Measurements from ENCODE around the gene RPL3. TPM values are rescaled to one million over a fixed set of nuclear protein-coding genes. Genes with fewer than 3 reads are reported as not detected.

RPL3 gene
- polyA plus RNA-seq, 1 donor from 2014 or later = 1,527 TPM

- no peak overlapping the region for H3K9ac ChIP-seq (ENCODE audit: low read length)
- H3K4me3 ChIP-seq (ENCODE audit: low read length) = no peak overlapping the region
- TF ChIP-seq EP300 (conservative IDR thresholded peaks at IDR 0.05; ENCODE audit: poor library complexity, severe bottlenecking) = no peak
- no peak for TF ChIP-seq TAF1 (IDR thresholded peaks at IDR 0.05; ENCODE audit: low read depth)
- TF ChIP-seq RAD21 (conservative IDR thresholded peaks at IDR 0.05) = no peak
- TF ChIP-seq SMC3 (conservative IDR thresholded peaks at IDR 0.05; ENCODE audit: poor library complexity) = no peak
- no peak for TF ChIP-seq MXI1 (conservative IDR thresholded peaks at IDR 0.05; ENCODE audit: poor library complexity, severe bottlenecking)
- no peaks in the 10 kb centered on the region for H3F3A ChIP-seq (ENCODE audit: insufficient read depth, low read length, poor library complexity, severe bottlenecking)
- H3K79me2 ChIP-seq (replicated peaks; ENCODE audit: insufficient read depth, low read length) = no peaks in the 10 kb centered on the region
- H2AFZ ChIP-seq (ENCODE audit: low read depth, low read length) = no peak overlapping the region
- no peaks in the 10 kb centered on the region for H3K36me3 ChIP-seq (ENCODE audit: insufficient read depth, low read length)
- no peak overlapping the region for H3K27ac ChIP-seq (ENCODE audit: low read length)
- H4K20me1 ChIP-seq (ENCODE audit: insufficient read depth) = no peaks in the 10 kb centered on the region
- H3K4me2 ChIP-seq (ENCODE audit: low read length) = no peak overlapping the region
- no peaks in the 10 kb centered on the region for H3K9me3 ChIP-seq (ENCODE audit: low read length)
- no peaks in the 10 kb centered on the region for H3K27me3 ChIP-seq (ENCODE audit: insufficient read depth, low read depth, low read length)
- no peaks in the 10 kb centered on the region for H3K9me2 ChIP-seq (ENCODE audit: insufficient read depth, low read length)
Measured at GRCh38 chr22:39291523-39291922, 27.9 kb downstream of the RPL3 start.

- no peak overlapping the region for H2AFZ ChIP-seq (ENCODE audit: low read depth, low read length)
- H3K27ac ChIP-seq (ENCODE audit: low read length) = no peak overlapping the region
- no peak overlapping the region for H3K4me2 ChIP-seq (ENCODE audit: low read length)
- TF ChIP-seq MXI1 (conservative IDR thresholded peaks at IDR 0.05; ENCODE audit: poor library complexity, severe bottlenecking) (no peak), CTCF (IDR thresholded peaks at IDR 0.05; ENCODE audit: poor library complexity, severe bottlenecking) (no peak), EP300 (conservative IDR thresholded peaks at IDR 0.05; ENCODE audit: poor library complexity, severe bottlenecking) (no peak), TAF1 (IDR thresholded peaks at IDR 0.05; ENCODE audit: low read depth) (no peak), EZH2 (IDR thresholded peaks at IDR 0.05; ENCODE audit: borderline replicate concordance, insufficient read depth, low read length, poor library complexity, severe bottlenecking) (no peak), RAD21 (conservative IDR thresholded peaks at IDR 0.05) (no peak), REST (IDR thresholded peaks at IDR 0.05; ENCODE audit: borderline replicate concordance) (no peak), SMC3 (conservative IDR thresholded peaks at IDR 0.05; ENCODE audit: poor library complexity) (no peak), POLR2AphosphoS5 (IDR thresholded peaks at IDR 0.05) (no peak)
- H3K4me3 ChIP-seq (ENCODE audit: low read length) = no peak overlapping the region
- H3K9me2 ChIP-seq (ENCODE audit: insufficient read depth, low read length) = no peaks in the 10 kb centered on the region
- H3K9me3 ChIP-seq (ENCODE audit: low read length) = no peaks in the 10 kb centered on the region
- no peaks in the 10 kb centered on the region for H3K36me3 ChIP-seq (ENCODE audit: insufficient read depth, low read length)
- no peak overlapping the region for H3K9ac ChIP-seq (ENCODE audit: low read length)
- no peaks in the 10 kb centered on the region for H4K20me1 ChIP-seq (ENCODE audit: insufficient read depth)
- H3K27me3 ChIP-seq (ENCODE audit: insufficient read depth, low read depth, low read length) = no peaks in the 10 kb centered on the region
- H3F3A ChIP-seq (ENCODE audit: insufficient read depth, low read length, poor library complexity, severe bottlenecking) = no peaks in the 10 kb centered on the region
- H3K79me2 ChIP-seq (replicated peaks; ENCODE audit: insufficient read depth, low read length) = no peaks in the 10 kb centered on the region
Measured at GRCh38 chr22:39290724-39291161, 28.7 kb downstream of the RPL3 start.
